GM21576 (cell line): ENCODE results near the gene DHRS3.
"Not testable (repeated sequence)": the region's sequence is repeated elsewhere in the genome, so short reads cannot be mapped to it uniquely, and the experiment has no call there.

Source experiments
- ATAC-seq: cut with Tn5 transposase; IDR thresholded peaks from one replicate; pipeline ENCODE4 v1.9.1; 2021; ENCODE audit warnings: mild to moderate bottlenecking, moderate library complexity; ENCODE audit not compliant: unreplicated experiment

The DHRS3 gene

DNA sequence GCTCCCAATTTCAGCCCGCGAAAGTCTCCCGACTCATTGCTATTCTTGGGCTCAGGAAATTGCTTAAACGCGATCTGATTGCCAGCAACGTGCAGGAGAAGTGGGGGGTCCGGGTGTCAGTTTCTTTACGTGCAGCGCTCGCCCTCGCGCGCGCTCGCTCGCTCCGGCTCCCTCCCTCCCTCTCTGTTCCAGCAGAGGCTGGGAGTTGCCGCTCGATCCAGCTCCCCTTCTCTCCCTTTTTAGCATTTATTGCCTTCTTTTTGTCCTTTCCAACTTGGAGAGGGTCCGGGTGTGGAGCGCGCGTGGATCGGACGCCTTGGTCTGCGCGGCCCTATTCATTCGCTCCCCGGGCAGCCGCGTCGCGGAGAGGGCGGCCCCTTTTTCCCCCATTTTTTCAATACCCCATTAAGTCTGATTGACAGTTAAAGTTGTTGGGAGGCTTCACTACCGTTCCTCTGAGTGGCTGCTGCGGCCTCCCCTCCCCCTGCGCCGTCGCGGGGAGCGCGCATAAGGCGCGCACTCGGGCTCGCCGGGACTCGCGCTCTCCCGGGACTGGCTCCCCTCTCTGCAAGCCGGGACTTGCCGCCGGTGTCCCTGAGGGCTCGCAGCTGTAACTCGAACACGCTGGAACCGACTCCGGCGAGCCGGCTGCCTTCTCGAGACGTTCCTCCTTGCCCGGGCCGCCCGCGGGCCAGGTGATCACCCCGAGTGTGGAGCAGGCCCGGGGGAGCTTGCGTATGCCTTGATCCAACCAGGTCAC is at the start of gene DHRS3:
DHRS3 (minus strand) TSS at position 310 of the 760 bp plus-strand sequence. CDS start 862 bp downstream, outside the sequence.
- ATAC-seq, result no peak

DNA sequence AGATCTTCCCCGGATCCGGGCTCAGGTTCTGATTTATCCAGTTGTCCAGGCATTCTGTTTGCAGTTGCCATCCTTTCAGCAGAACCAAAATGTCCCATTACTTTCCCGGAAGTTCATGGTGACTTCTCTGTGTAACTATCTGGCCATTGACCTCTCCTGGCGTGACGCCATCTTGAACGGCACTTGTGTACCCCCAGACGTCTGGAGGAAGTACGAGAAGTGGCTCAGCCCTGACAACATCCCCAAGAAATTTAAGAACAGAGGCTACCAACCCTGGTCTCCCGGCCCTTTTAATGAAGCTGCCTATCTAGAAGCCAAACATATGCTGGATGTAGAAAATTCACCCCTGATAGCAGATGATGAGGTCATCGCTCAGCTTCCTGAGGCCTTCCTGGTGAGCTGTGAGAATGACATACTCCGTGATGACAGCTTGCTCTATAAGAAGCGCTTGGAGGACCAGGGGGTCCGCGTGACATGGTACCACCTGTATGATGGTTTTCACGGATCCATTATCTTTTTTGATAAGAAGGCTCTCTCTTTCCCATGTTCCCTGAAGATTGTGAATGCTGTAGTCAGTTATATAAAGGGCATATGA is 48.2 kb upstream of the DHRS3 start:
- no peak for ATAC-seq

DNA sequence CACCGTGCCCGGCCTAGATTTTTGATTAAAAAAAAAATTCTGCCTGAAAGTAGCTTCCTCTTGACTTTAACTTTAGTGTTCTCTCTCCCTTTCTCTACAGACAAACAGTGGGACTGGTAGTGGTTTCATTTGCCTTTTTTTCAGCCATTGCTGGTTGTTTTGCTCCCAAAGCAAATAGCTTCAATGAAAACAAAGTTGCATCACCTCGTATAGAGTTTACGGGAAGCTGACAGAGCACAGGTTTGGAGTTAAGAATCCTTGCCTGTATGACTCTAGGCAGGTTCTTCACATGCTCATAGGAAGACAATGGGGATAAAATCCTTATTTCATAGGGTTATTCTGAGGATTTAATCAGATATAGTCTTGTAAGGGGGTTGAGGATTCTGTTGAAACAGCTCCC is 47.5 kb upstream of the DHRS3 start:
- no peak for ATAC-seq

DNA sequence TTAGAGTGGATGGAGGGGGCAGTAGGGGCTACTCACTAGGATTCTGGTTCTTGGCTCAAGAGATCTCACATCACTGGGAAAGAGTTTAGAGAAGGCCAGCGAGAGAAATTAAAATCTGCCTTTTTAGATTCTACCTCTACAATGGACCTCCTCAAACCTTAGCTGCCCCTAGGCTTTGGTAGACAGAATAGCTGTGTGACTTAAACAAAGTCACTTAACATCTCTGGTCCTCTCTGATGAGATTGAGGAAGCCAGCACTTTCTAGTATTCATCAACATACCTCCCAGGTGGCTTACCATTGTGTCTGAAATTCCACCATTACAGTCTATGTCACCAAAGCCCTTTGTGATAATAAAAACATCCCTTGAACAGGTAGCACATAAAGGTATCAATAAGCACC is 44.5 kb upstream of the DHRS3 start:
- ATAC-seq, result no peak

- no peak for ATAC-seq
Measured at GRCh38 chr1:12661606-12662219, 43.7 kb upstream of the DHRS3 start.

GRCh38 chr1:12658531-12659453 is 40.8 kb upstream of the DHRS3 start:
- no peak for ATAC-seq

DNA sequence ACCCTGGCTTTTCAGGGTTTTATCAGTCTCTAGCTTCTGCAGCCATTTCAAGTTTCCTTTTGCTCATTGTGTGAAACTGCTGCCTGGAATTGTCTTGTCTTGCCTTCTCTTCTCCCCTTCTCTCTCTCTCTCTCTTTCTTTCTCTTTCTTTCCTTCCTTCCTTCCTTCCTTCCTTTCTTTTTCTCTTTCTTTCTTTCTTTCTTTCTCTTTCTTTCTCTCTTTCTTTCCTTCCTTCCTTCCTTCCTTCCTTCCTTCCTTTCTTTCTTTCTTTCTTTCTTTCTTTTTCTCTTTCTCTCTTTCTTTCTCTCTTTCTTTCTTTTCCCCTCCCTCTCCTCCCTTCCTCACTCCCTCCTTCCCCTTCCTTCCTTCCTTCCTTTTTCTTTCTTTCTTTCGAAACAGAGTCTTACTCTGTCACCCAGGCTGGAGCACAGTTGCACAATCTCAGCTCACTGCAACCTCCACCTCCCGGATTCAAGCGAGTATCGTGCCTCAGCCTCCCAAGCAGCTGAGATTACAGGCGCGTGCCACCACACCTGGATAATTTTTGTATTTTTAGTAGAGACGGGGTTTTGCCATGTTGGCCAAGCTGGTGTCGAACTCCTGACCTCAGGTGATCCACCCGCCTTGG is 40.0 kb upstream of the DHRS3 start:
- ATAC-seq, result not testable (repeated sequence)

DNA sequence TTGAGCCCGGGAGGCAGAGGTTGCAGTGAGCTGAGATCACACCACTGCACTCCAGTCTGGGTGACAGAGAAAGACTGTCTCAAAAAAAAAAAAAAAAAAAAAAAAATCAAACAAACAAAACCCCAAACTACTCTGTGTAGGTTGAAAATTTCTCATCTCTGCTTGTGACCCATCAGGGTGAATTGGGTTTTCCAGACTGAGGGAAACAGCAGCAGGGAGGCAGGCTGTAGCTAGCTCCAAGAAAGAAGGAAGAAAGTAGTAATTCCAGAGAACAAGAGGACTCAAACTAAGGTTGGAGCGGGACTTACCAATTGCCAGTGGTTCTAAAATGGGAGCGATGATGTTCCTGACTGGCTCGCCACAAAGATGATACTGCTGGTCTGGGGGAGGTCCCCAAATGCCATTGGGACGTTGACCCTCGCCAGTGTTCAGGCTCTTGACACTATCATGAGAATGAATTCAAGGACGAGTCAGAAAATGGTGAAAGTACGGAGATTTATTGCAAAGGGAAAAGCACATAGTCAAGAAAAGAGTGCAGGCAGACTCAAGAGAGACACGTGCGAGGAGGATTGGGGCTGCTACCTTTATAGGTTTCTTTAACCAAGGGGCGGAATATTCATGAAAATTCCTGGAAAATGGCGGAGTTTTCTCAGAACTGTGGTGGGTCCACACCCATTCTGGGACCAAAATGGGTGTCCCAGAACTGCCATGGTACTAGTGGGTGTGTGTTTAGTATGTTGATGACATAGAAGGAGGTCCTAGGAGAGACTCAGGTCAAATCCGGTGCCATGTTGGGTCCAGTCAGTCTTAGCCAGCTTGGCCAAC is 39.3 kb upstream of the DHRS3 start:
- ATAC-seq, result no peak

- no peak for ATAC-seq
Measured at GRCh38 chr1:12656575-12656974, 38.6 kb upstream of the DHRS3 start.

DNA sequence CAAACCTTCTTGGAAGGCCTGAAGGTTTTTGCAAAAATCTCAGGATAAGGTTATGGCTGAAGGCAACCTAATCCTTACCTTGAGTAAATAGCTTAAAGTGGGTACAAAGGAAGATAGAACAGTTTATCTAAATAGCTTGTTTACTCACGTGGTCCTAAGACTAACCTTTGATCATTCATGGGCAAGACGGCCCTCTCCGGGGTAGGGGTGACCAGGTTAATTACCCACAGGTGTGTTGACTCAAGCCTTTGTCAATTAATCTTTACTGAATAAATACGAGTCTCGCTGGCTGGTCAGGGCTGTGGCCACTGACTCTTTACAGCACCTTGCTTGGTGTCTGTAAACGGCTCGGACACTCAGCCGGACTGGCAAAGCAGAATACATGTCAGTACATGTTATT is 36.6 kb upstream of the DHRS3 start:
- ATAC-seq, result no peak

GRCh38 chr1:12654004-12654567 is 36.1 kb upstream of the DHRS3 start:
- no peak for ATAC-seq

DNA sequence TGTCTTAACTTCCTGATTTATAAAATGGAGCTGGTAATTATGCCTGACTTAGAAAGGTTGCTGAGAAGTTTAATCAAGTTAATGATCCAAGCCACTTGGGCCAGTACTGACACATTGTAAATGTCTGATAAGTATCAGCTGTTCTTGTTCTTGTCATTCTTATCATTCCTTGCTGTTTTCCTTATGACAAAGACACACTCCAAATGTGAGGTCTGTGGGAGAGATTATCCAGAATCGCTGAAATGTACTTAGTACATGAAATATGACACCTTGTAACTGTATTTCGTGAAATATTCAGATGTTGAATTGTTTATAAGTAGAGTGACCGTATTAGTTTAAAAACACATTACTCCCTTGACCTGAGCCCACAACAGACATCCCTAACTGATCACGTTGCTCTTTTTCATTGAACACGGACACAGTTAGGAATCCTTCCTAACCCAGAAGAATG is 32.0 kb upstream of the DHRS3 start:
- ATAC-seq, result no peak

- no peak for ATAC-seq
Measured at GRCh38 chr1:12648741-12649140, 30.7 kb upstream of the DHRS3 start.

DNA sequence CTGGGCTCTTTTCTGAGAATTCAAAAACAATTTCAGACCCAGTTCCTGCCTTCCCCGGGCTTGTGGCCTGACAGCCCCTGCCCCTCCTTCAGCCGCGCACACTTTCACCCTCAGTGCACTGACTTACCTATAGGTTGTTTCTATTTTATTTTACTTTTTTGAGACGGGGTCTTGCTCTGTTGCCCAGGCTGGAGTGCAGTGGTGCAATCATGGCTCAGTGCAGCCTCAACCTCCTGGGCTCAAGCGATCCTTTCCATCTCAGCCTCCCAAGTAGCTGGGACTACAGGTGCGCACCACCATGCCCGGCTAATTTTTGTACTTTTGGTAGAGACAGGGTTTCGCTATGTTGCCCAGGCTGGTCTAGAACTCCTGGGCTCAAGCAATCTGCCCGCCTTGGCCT is 27.4 kb upstream of the DHRS3 start:
- ATAC-seq, result not testable (repeated sequence)

- no peak for ATAC-seq
Measured at GRCh38 chr1:12644829-12645228, 26.8 kb upstream of the DHRS3 start.

DNA sequence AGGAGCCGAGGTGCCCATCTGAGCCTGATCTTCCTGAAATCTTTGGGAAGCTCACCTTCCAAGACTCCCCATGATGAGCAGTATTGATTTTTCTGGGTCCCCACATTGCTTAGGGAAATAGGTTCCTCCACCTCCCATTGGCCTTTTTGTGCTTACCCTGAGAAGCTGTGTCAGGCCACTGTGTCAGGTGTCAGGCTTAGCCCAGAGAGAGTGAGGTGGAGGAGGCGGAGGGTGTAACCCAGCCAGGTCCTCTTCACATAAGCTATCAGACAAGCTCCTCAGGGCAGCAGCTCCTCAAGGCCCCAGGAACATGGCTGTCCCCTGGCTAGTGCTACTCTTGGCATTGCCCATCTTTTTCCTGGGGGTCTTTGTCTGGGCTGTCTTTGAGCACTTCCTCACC is 26.2 kb upstream of the DHRS3 start:
- ATAC-seq, result no peak

GRCh38 chr1:12643785-12644184 is 25.8 kb upstream of the DHRS3 start, which contains the start of gene AADACL4:
Gene AADACL4 (plus strand): TSS chr1:12644085. CDS start chr1:12644547, 462 bp downstream.
- no peak for ATAC-seq

DNA sequence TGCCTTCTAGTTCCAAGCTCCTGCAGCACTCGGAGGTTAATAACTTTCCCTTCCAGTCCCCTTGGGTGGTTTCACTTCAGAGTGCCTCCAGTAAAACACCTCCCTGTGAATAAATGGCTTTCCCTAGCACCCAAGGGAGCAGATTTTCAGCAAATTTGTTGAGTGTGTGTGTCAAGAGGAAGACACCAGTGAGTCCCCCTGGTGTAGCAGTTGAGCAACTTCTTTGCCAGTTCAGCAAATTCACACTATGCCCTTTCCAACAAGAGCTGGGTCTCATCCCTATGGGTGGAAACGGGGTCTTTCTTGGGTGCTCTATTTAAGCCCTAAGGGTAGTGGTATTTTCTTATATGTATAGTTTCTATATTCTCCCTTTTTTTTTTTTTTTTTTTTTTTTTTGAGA is 25.1 kb upstream of the DHRS3 start:
- no peak for ATAC-seq

- no peak for ATAC-seq
Measured at GRCh38 chr1:12640958-12641272, 22.9 kb upstream of the DHRS3 start.
